PC-9 (cell line): ENCODE data around the gene BSPRY. TPM values are rescaled to one million over a fixed set of nuclear protein-coding genes. Genes with fewer than 3 reads are reported as not detected.

ENCODE experiments used
- BruUV-seq: library from RNA; stranded (reverse); fragments of 400-500 nt; replicated peaks from 2 replicates; lab custom pipeline; 2021; lab: Mats Ljungman, UMichigan
- CTCF ChIA-PET: fragments of 300-600 bp; sonication (Branson Sonifier 250); formaldehyde crosslinking; loops from one replicate; lab custom pipeline; 2022; ENCODE audit warnings: antibody characterized with exemption; lab: Charles Lee
- POLR2A ChIA-PET: fragments of 300-600 bp; sonication (Branson Sonifier 250); formaldehyde crosslinking; loops from one replicate; lab custom pipeline; 2022; ENCODE audit warnings: antibody characterized with exemption; ENCODE audit not compliant: unreplicated experiment; lab: Charles Lee
- DNase-seq, 2 experiments: peaks; one replicate each; pipeline versions ENCODE4 v3.0.0 to v3.0.0-alpha.2; 2015 to 2022; ENCODE audit warnings: mixed read lengths in 1 of 2
- H2AFZ ChIP-seq: fragments of 200-600 bp; sonication (generic); 2 replicates; pipeline ENCODE4 v1.8.1; 2017; ENCODE audit warnings: antibody characterized with exemption
- H3F3A ChIP-seq: fragments of 200-600 bp; sonication (generic); 2 replicates; pipeline ENCODE4 v1.8.1; 2017; ENCODE audit warnings: antibody characterized with exemption, mild to moderate bottlenecking, low read depth; ENCODE audit not compliant: insufficient read depth
- H3K27ac ChIP-seq: fragments of 200-600 bp; sonication (generic); 2 replicates; pipeline ENCODE4 v1.6.1; 2016; ENCODE audit warnings: mixed run types
- H3K27me3 ChIP-seq: fragments of 200-600 bp; sonication (generic); 2 replicates; pipeline ENCODE4 v1.6.1; 2016; ENCODE audit warnings: low read depth, mixed run types; ENCODE audit not compliant: insufficient read depth
- H3K36me3 ChIP-seq: fragments of 200-600 bp; sonication (generic); 2 replicates; pipeline ENCODE4 v1.6.1; 2016; ENCODE audit warnings: low read depth, mixed run types
- H3K4me1 ChIP-seq: fragments of 200-600 bp; sonication (generic); replicated peaks from 2 replicates; pipeline ENCODE4 v1.6.1; 2016; ENCODE audit warnings: mixed run types; ENCODE audit not compliant: insufficient read depth
- H3K4me2 ChIP-seq: fragments of 200-600 bp; sonication (generic); 2 replicates; pipeline ENCODE4 v1.6.1; 2017; ENCODE audit warnings: mixed run types
- H3K4me3 ChIP-seq: fragments of 200-600 bp; sonication (generic); 2 replicates; pipeline ENCODE4 v1.6.1; 2016; ENCODE audit warnings: mixed run types
- H3K79me2 ChIP-seq: fragments of 200-600 bp; sonication (generic); 2 replicates; pipeline ENCODE4 v1.6.1; 2017; ENCODE audit warnings: low read depth, mixed run types
- H3K9me2 ChIP-seq: fragments of 200-600 bp; sonication (generic); 2 replicates; pipeline ENCODE4 v1.8.1; 2017; ENCODE audit warnings: mild to moderate bottlenecking; ENCODE audit not compliant: insufficient read depth
- H3K9me3 ChIP-seq: fragments of 200-600 bp; sonication (generic); 2 replicates; pipeline ENCODE4 v1.8.1; 2016; ENCODE audit warnings: low read depth; ENCODE audit not compliant: insufficient read depth
- H4K20me1 ChIP-seq: fragments of 200-600 bp; sonication (generic); 2 replicates; pipeline ENCODE4 v1.8.1; 2017; ENCODE audit not compliant: insufficient read depth
- EZH2 ChIP-seq: fragments of 200-600 bp; sonication (generic); IDR thresholded peaks from 2 replicates; pipeline ENCODE4 v1.8.0; 2017; ENCODE audit warnings: antibody characterized with exemption, low read depth
- intact Hi-C: fragments of 100-400 bp; cut with micrococcal nuclease; formaldehyde crosslinking; loops from one replicate; pipeline ENCODE4 v1.10.0; 2022; ENCODE audit not compliant: unreplicated experiment
- total RNA-seq: library from RNA; stranded (reverse); gene quantifications from 2 replicates; pipeline ENCODE4 v1.2.3, GENCODE V29; 2021
- TF ChIP-seq, protein P1 (sequence below): fragments of 200-600 bp; sonication (generic); conservative IDR thresholded peaks from 2 replicates; pipeline ENCODE4 v1.6.1; 2017; ENCODE audit warnings: mixed run types, antibody characterized with exemption, mild to moderate bottlenecking, moderate library complexity

Gene BSPRY
- total RNA-seq, 1 experiment from 2014 or later: 29.3 TPM

DNA sequence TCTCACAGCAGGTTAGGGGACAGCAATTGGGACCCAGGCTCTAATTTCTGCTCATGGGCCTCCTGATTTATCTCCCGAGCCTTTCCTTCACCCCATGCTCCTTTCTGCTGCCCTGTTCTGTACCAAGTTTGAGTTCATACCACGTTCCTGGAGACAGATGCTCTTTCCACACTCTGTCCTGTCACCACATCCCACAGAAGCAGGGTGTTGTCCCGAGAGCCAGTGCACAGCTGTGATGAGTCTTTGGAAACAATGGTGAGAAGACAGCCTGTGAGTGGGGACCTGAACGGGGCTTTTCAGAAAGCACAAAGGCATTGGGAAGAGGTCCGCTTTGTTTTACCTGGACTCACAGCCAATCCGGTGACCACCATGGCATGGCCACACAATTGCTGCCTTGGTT lies 26.7 kb upstream of the BSPRY start:
- Histone ChIP-seq H4K20me1 (no peaks in the 10 kb centered on the region), H2AFZ (no peak overlapping the region), H3K9me3 (no peaks in the 10 kb centered on the region), H3K9me2 (no peaks in the 10 kb centered on the region), H3K36me3 (no peaks in the 10 kb centered on the region), H3K27ac (no peak overlapping the region), H3K27me3 (no peaks in the 10 kb centered on the region), H3K4me2 (no peak overlapping the region), H3K79me2 (no peaks in the 10 kb centered on the region), H3K4me1 (no peaks in the 10 kb centered on the region), H3F3A (no peaks in the 10 kb centered on the region; the same call in 1 of the 2 replicates), H3K4me3 (no peak overlapping the region)
- POLR2A ChIA-PET: no interaction called here
- no TSS peak for BruUV-seq
- no peak for DNase-seq
- no peak for TF ChIP-seq EZH2
- TF ChIP-seq, protein P1, sequence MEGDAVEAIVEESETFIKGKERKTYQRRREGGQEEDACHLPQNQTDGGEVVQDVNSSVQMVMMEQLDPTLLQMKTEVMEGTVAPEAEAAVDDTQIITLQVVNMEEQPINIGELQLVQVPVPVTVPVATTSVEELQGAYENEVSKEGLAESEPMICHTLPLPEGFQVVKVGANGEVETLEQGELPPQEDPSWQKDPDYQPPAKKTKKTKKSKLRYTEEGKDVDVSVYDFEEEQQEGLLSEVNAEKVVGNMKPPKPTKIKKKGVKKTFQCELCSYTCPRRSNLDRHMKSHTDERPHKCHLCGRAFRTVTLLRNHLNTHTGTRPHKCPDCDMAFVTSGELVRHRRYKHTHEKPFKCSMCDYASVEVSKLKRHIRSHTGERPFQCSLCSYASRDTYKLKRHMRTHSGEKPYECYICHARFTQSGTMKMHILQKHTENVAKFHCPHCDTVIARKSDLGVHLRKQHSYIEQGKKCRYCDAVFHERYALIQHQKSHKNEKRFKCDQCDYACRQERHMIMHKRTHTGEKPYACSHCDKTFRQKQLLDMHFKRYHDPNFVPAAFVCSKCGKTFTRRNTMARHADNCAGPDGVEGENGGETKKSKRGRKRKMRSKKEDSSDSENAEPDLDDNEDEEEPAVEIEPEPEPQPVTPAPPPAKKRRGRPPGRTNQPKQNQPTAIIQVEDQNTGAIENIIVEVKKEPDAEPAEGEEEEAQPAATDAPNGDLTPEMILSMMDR: no peak
- CTCF ChIA-PET: no interaction called here
- intact Hi-C loops: no loop called here

DNA sequence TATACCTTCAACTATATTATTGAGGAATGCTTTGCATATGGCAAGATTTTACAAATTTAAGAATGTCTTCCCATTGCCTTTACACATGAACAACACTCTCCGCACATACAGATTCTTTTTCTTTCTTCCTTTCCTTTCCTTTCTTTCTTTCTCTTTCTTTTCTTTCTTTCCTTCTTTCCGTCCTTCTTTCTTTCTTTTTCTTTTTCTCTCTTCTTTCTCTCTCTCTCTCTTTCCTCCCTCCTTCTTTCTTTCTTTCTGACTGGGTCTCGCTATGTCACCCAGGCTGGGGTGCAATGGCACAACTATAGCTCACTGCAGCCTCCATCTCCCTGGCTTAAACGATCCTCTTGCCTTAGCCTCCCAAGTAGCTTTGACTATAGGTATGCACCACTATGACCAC lies 23.1 kb upstream of the BSPRY start:
- POLR2A ChIA-PET: no interaction called here
- H3K4me1 ChIP-seq: no peaks in the 10 kb centered on the region
- H3K9me3 ChIP-seq: no peaks in the 10 kb centered on the region
- H3K79me2 ChIP-seq: no peaks in the 10 kb centered on the region
- no peaks in the 10 kb centered on the region for H3K9me2 ChIP-seq
- no peak overlapping the region for H3K4me3 ChIP-seq
- H4K20me1 ChIP-seq: no peaks in the 10 kb centered on the region
- H2AFZ ChIP-seq: no peak overlapping the region
- intact Hi-C loops: no loop called here
- BruUV-seq: no TSS peak
- CTCF ChIA-PET: no interaction called here
- H3F3A ChIP-seq: no peaks in the 10 kb centered on the region; the same call in 1 of the 2 replicates
- TF ChIP-seq, protein P1: no peak
- no peak for TF ChIP-seq EZH2
- H3K4me2 ChIP-seq: no peak overlapping the region
- DNase-seq: no peak
- H3K36me3 ChIP-seq: no peaks in the 10 kb centered on the region
- H3K27ac ChIP-seq: no peak overlapping the region
- no peaks in the 10 kb centered on the region for H3K27me3 ChIP-seq

DNA sequence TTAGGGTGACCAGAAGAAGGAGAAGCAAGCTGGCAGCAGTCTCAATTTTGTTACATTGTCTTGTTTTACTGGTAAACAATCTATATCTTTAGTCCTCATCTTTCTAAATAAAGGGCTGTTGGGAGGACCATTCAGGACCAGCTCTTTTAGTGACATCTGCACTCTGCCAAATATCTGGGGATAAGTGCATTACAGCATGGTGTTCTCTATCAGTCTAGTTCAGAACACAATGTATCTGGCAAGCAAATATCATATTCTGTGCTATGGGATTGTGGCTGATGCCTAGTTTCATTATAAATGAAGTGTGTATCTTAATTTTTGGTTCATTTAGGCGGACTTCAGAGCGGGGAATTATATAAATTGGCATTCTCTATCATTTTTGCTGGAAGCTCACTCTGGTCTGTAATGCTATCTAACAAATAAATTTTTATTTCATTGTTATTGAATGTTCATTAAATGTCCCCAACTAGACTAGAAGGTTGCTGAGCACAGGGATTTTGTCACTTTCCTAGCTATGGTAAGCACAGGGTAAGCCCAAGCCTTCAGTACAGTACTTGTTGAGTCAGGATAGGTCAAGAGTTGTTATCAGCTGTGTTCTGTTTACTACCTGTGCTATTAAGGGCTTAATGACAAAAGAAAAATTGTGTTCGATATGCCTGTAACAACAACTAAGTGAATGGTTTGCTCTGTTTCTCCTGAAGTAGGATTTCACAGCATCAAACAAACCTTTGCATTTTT lies 21.1 kb upstream of the BSPRY start:
- H3K27ac ChIP-seq: no peak overlapping the region
- H3K9me3 ChIP-seq: no peaks in the 10 kb centered on the region
- H3K9me2 ChIP-seq: no peaks in the 10 kb centered on the region
- H2AFZ ChIP-seq: no peak overlapping the region
- H3K4me3 ChIP-seq: no peak overlapping the region
- H3K36me3 ChIP-seq: no peaks in the 10 kb centered on the region
- H3K4me1 ChIP-seq: no peaks in the 10 kb centered on the region
- DNase-seq: no peak
- H3F3A ChIP-seq: no peaks in the 10 kb centered on the region; the same call in 1 of the 2 replicates
- intact Hi-C loops: no loop called here
- no peak overlapping the region for H3K4me2 ChIP-seq
- no peak for TF ChIP-seq EZH2
- TF ChIP-seq, protein P1: no peak
- no peaks in the 10 kb centered on the region for H4K20me1 ChIP-seq
- BruUV-seq: no TSS peak
- H3K27me3 ChIP-seq: no peaks in the 10 kb centered on the region
- ChIA-PET POLR2A (no interaction called here), CTCF (no interaction called here)
- no peaks in the 10 kb centered on the region for H3K79me2 ChIP-seq
